NCI-H345 treated with DMSO at 0.1 percent for 48 hours (cell line): ENCODE results near the gene PCDHB15.
"Not testable (repeated sequence)": the region's sequence is repeated elsewhere in the genome, so short reads cannot be mapped to it uniquely, and the experiment has no call there.

ENCODE experiments used
- DNase-seq: peaks from one replicate; lab custom pipeline; 2025; ENCODE audit not compliant: unreplicated experiment; lab: John Stamatoyannopoulos, UW

Gene PCDHB15

GRCh38 chr5:141245250-141245717, at the start of gene PCDHB15:
PCDHB15 (plus strand) TSS chr5:141245395; CDS start chr5:141245579, 184 bp downstream.
- DNase-seq, result no peak

DNA sequence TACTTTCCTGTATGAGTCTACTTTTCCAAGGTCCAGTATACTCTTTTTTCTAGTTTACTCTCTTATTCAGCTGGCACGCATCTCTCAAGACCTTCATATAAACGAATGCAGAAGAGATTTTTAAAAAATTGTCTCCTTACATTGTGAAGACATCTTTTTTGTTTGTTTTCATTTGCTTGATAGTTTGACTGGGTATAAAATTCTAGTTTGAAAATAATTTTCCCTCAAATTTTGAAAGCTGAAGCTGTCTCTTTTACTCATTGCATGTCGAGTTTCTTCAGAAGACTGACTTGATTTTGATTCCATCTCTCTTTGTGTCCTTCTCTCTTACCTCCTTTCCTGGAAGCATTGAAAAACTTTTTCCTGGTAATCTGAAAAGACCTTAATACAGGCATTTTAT, 48.8 kb upstream of the PCDHB15 start:
- DNase-seq, result no peak

- DNase-seq, result no peak
Measured at GRCh38 chr5:141199359-141200235, 45.6 kb upstream of the PCDHB15 start, which contains the start of gene PCDHB11. PCDHB11 (plus strand) TSS chr5:141199627; CDS start chr5:141199775, 148 bp downstream.

DNA sequence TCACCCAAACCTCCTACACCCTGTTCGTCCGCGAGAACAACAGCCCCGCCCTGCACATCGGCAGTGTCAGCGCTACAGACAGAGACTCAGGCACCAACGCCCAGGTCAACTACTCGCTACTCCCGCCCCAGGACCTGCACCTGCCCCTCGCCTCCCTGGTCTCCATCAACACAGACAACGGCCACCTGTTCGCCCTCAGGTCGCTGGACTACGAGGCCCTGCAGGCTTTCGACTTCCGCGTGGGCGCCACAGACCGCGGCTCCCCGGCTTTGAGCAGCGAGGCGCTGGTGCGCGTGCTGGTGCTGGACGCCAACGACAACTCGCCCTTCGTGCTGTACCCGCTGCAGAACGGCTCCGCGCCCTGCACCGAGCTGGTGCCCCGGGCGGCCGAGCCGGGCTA, 44.1 kb upstream of the PCDHB15 start:
- not testable (repeated sequence) for DNase-seq

GRCh38 chr5:141201646-141202045, 43.5 kb upstream of the PCDHB15 start:
- not testable (repeated sequence) for DNase-seq

DNA sequence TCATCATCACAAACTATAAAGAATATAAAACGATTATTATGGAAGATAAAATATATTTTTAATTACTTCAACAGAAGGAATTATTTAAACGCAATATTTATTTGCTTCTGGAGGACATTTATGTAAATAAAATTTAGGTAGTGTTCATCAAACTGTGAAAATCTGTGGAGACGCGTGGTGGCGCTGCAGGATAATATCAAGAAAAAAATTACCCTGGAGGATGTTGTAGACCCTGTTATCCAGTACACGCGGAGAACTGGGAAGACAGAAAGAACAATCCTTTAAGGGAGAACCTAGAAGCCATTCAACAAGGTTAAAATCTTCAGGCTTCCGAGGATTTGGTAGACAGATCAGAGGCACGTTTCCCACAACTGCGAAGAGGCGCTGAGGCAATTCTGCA, 36.7 kb upstream of the PCDHB15 start, which contains the start of gene PCDHB12:
PCDHB12 (plus strand) TSS at position 242 of the 400 bp plus-strand sequence. CDS start 189 bp downstream, outside the sequence.
- DNase-seq, result no peak

DNA sequence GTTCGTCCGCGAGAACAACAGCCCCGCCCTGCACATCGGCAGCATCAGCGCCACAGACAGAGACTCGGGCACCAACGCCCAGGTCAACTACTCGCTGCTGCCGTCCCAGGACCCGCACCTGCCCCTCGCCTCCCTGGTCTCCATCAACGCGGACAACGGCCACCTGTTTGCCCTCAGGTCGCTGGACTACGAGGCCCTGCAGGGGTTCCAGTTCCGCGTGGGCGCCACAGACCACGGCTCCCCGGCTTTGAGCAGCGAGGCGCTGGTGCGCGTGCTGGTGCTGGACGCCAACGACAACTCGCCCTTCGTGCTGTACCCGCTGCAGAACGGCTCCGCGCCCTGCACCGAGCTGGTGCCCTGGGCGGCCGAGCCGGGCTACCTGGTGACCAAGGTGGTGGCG, 34.9 kb upstream of the PCDHB15 start:
- DNase-seq, result not testable (repeated sequence)

DNA sequence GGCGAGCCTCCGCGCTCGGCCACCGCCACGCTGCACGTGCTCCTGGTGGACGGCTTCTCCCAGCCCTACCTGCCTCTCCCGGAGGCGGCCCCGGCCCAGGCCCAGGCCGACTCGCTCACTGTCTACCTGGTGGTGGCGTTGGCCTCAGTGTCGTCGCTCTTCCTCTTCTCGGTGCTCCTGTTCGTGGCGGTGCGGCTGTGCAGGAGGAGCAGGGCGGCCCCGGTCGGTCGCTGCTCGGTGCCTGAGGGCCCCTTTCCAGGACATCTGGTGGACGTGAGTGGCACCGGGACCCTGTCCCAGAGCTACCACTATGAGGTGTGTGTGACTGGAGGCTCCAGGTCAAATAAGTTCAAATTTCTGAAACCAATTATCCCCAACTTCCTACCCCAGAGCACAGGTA, 34.3 kb upstream of the PCDHB15 start:
- not testable (repeated sequence) for DNase-seq

DNA sequence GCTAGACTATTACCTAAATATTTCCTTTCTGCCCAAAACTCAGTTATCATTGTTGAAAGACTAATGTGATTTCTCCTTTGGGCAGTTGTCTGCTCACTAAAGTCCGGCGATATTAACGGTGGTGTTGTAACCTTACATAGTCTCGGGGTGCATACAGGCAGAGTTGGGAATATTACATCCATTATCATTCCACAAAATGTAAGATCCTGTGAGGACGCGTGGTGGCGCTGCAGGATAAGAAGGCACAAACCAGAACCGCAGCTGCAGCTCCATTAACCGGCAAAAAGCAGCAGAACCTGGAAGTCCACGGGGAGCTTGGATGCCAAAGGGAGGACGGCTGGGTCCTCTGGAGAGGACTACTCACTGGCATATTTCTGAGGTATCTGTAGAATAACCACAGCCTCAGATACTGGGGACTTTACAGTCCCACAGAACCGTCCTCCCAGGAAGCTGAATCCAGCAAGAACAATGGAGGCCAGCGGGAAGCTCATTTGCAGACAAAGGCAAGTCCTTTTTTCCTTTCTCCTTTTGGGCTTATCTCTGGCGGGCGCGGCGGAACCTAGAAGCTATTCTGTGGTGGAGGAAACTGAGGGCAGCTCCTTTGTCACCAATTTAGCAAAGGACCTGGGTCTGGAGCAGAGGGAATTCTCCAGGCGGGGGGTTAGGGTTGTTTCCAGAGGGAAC, 31.4 kb upstream of the PCDHB15 start, which contains the start of gene PCDHB13:
PCDHB13 (plus strand) TSS at position 264 of the 684 bp plus-strand sequence; CDS start at position 469, 205 bp downstream.
- not testable (repeated sequence) for DNase-seq

- DNase-seq, result not testable (repeated sequence)
Measured at GRCh38 chr5:141214583-141214982, 30.6 kb upstream of the PCDHB15 start.

- not testable (repeated sequence) for DNase-seq
Measured at GRCh38 chr5:141215504-141215903, 29.7 kb upstream of the PCDHB15 start.

DNA sequence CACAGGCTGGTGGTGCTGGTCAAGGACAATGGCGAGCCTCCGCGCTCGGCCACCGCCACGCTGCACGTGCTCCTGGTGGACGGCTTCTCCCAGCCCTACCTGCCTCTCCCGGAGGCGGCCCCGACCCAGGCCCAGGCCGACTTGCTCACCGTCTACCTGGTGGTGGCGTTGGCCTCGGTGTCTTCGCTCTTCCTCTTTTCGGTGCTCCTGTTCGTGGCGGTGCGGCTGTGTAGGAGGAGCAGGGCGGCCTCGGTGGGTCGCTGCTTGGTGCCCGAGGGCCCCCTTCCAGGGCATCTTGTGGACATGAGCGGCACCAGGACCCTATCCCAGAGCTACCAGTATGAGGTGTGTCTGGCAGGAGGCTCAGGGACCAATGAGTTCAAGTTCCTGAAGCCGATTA, 29.2 kb upstream of the PCDHB15 start:
- not testable (repeated sequence) for DNase-seq

DNA sequence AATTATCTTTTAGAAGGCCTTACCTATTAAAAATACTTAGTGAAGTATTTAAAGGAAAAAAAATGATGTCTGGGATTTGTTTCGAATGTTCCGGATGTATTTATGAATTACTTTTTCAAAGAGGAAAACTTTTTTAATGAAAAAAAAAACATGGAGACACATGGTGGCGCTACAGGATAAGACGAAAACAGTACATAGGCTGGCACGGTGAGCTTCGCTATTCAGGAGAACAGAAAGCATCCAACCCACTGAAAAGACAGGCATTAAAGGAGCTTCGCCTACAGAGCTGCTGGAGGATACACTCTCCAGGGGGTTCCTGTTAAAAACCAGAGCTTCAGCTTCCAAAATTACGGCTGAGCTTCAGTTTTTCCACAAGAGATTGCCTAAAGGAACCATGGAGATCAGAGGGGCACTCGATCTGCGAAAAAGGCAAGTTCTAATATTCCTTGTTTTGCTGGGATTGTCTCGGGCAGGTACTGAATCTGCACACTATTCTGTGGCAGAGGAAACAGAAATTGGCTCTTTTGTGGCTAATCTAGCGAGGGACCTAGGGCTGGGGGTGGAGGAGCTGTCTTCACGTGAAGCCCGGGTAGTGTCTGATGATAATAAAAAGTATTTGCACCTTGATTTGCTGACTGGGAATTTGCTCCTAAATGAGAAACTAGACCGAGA, 21.9 kb upstream of the PCDHB15 start, which contains the start of gene PCDHB14:
PCDHB14 (plus strand) TSS at position 232 of the 672 bp plus-strand sequence; CDS start at position 395, 163 bp downstream.
- DNase-seq, result no peak

GRCh38 chr5:141224844-141225243, 20.4 kb upstream of the PCDHB15 start:
- not testable (repeated sequence) for DNase-seq

DNA sequence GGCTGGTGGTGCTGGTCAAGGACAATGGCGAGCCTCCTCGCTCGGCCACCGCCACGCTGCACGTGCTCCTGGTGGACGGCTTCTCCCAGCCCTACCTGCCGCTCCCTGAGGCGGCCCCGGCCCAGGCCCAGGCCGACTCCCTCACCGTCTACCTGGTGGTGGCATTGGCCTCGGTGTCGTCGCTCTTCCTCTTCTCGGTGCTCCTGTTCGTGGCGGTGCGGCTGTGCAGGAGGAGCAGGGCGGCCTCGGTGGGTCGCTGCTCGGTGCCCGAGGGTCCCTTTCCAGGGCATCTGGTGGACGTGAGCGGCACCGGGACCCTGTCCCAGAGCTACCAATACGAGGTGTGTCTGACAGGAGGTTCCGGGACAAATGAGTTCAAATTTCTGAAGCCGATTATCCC, 19.8 kb upstream of the PCDHB15 start:
- DNase-seq, result not testable (repeated sequence)

GRCh38 chr5:141234109-141234667, 11.0 kb upstream of the PCDHB15 start:
- no peak for DNase-seq

- DNase-seq, result not testable (repeated sequence)
Measured at GRCh38 chr5:141235922-141236321, 9.3 kb upstream of the PCDHB15 start.

GRCh38 chr5:141236516-141237313, 8.5 kb upstream of the PCDHB15 start:
- no peak for DNase-seq

DNA sequence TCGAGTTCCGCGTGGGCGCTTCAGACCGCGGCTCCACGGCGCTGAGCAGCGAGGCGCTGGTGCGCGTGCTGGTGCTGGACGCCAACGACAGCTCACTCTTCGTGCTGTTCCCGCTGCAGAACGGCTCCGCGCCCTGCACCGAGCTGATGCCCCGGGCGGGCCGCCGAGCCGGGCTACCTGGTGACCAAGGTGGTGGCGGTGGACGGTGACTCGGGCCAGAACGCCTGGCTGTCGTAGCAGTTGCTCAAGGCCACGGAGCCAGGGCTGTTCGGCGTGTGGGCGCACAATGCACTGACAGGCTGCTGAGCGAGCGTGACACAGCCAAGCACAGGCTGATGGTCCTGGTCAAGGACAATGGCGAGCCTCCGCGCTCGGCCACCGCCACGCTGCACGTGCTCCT, 3.7 kb upstream of the PCDHB15 start:
- no peak for DNase-seq

- DNase-seq, result not testable (repeated sequence)
Measured at GRCh38 chr5:141246971-141247370, 1.8 kb downstream of the PCDHB15 start.
